H9 (cell line): ENCODE measurements around the gene KLF1. TPM values are rescaled to one million over a fixed set of nuclear protein-coding genes. Genes with fewer than 3 reads are reported as not detected.

Source experiments
- DNase-seq: peaks from one replicate; pipeline ENCODE4 v3.0.0-alpha.2; 2017
- H2AFZ ChIP-seq: one replicate; pipeline ENCODE4 v1.6.1; 2013; ENCODE audit warnings: mild to moderate bottlenecking, low read length, control low read depth, moderate library complexity
- H2AK5ac ChIP-seq: 2 replicates; pipeline ENCODE4 v1.6.1; 2013; ENCODE audit warnings: low read length, control low read depth, mixed read lengths; ENCODE audit not compliant: insufficient read length
- H2BK120ac ChIP-seq: one replicate; pipeline ENCODE4 v1.6.1; 2013; ENCODE audit warnings: low read depth, mild to moderate bottlenecking, low read length, control low read depth, inconsistent platforms; ENCODE audit not compliant: poor library complexity, severe bottlenecking
- H2BK12ac ChIP-seq: 2 replicates; pipeline ENCODE4 v1.6.1; 2013; ENCODE audit warnings: low read length, control low read depth, mixed read lengths, low read depth; ENCODE audit not compliant: insufficient read length
- H2BK15ac ChIP-seq: 2 replicates; pipeline ENCODE4 v1.6.1; 2013; ENCODE audit warnings: low read depth, low read length, control low read depth
- H2BK20ac ChIP-seq: one replicate; pipeline ENCODE4 v1.6.1; 2013; ENCODE audit warnings: low read depth, mild to moderate bottlenecking, low read length, control low read depth, inconsistent platforms; ENCODE audit not compliant: poor library complexity, severe bottlenecking
- H2BK5ac ChIP-seq: 2 replicates; pipeline ENCODE4 v1.6.1; 2013; ENCODE audit warnings: low read length, control low read depth, mixed read lengths; ENCODE audit not compliant: insufficient read length
- H3K14ac ChIP-seq: 2 replicates; pipeline ENCODE4 v1.6.1; 2013; ENCODE audit warnings: low read length, control low read depth; ENCODE audit not compliant: insufficient read depth
- H3K18ac ChIP-seq: 2 replicates; pipeline ENCODE4 v1.6.1; 2013; ENCODE audit warnings: low read depth, mild to moderate bottlenecking, mixed read lengths, low read length, control low read depth; ENCODE audit not compliant: insufficient read length
- H3K23ac ChIP-seq: 2 replicates; pipeline ENCODE4 v1.6.1; 2013; ENCODE audit warnings: low read length, control low read depth, mixed read lengths, low read depth; ENCODE audit not compliant: insufficient read length
- H3K23me2 ChIP-seq: 2 replicates; pipeline ENCODE4 v1.6.1; 2013; ENCODE audit warnings: low read depth, mild to moderate bottlenecking, mixed read lengths, low read length, control low read depth; ENCODE audit not compliant: insufficient read length, poor library complexity, severe bottlenecking
- H3K27ac ChIP-seq: 2 replicates; pipeline ENCODE4 v1.5.1; 2013; ENCODE audit warnings: low read length, control low read depth, mixed read lengths, low read depth; ENCODE audit not compliant: insufficient read length
- H3K27me3 ChIP-seq: 2 replicates; pipeline ENCODE4 v1.6.1; 2013; ENCODE audit warnings: low read length, control low read depth, inconsistent platforms; ENCODE audit not compliant: insufficient read depth
- H3K4ac ChIP-seq: 2 replicates; pipeline ENCODE4 v1.6.1; 2013; ENCODE audit warnings: low read depth, mild to moderate bottlenecking, control low read depth, inconsistent platforms, low read length, moderate library complexity
- H3K4me1 ChIP-seq: 2 replicates; pipeline ENCODE4 v1.6.1; 2013; ENCODE audit warnings: low read length, control low read depth, inconsistent platforms; ENCODE audit not compliant: insufficient read depth
- H3K4me2 ChIP-seq: 2 replicates; pipeline ENCODE4 v1.6.1; 2013; ENCODE audit warnings: low read length, control low read depth, mixed read lengths; ENCODE audit not compliant: insufficient read length, insufficient read depth
- H3K56ac ChIP-seq: 2 replicates; pipeline ENCODE4 v1.6.1; 2013; ENCODE audit warnings: low read depth, mild to moderate bottlenecking, mixed read lengths, low read length, control low read depth; ENCODE audit not compliant: insufficient read length
- H3K79me1 ChIP-seq: 2 replicates; pipeline ENCODE4 v1.6.1; 2013; ENCODE audit warnings: low read depth, mild to moderate bottlenecking, moderate library complexity, low read length, control low read depth, inconsistent platforms; ENCODE audit not compliant: insufficient read depth, poor library complexity, severe bottlenecking
- H3K79me2 ChIP-seq: 2 replicates; pipeline ENCODE4 v1.6.1; 2013; ENCODE audit warnings: low read length, control low read depth, inconsistent platforms; ENCODE audit not compliant: insufficient read depth
- H3K9ac ChIP-seq: 2 replicates; pipeline ENCODE4 v1.6.1; 2013; ENCODE audit warnings: low read length, control low read depth, mixed read lengths; ENCODE audit not compliant: insufficient read length; ENCODE audit errors: extremely low read depth
- H3K9me3 ChIP-seq: one replicate; pipeline ENCODE4 v1.6.1; 2013; ENCODE audit warnings: low read depth, low read length, inconsistent platforms; ENCODE audit not compliant: control insufficient read depth
- H3T11ph ChIP-seq: one replicate; pipeline ENCODE4 v1.6.1; 2013; ENCODE audit warnings: mild to moderate bottlenecking, low read length, control low read depth, inconsistent platforms
- H4K20me1 ChIP-seq: one replicate; pipeline ENCODE4 v1.6.1; 2013; ENCODE audit not compliant: control insufficient read depth, insufficient read length, insufficient read depth
- H4K5ac ChIP-seq: 2 replicates; pipeline ENCODE4 v1.6.1; 2013; ENCODE audit warnings: low read depth, mild to moderate bottlenecking, mixed read lengths, low read length, control low read depth; ENCODE audit not compliant: insufficient read length
- H4K8ac ChIP-seq: replicated peaks from 2 replicates; pipeline ENCODE4 v1.6.1; 2013; ENCODE audit warnings: low read length, control low read depth, mixed read lengths, low read depth; ENCODE audit not compliant: insufficient read length
- H4K91ac ChIP-seq: 2 replicates; pipeline ENCODE4 v1.6.1; 2013; ENCODE audit warnings: low read depth, mild to moderate bottlenecking, moderate library complexity, mixed read lengths, low read length, control low read depth; ENCODE audit not compliant: insufficient read length
- H3K27ac Mint-ChIP-seq, 3 experiments: 2 replicates in 2 of 3; 3 replicates in 1 of 3; pipeline ENCODE4 v1.8.0; 2020 to 2021; ENCODE audit warnings: mixed read lengths in 3 of 3, mild to moderate bottlenecking in 1 of 3, moderate library complexity in 1 of 3
- H3K27me3 Mint-ChIP-seq: 2 replicates; pipeline ENCODE4 v1.8.0; 2021; ENCODE audit warnings: low read depth, mild to moderate bottlenecking, moderate library complexity, mixed read lengths
- H3K36me3 Mint-ChIP-seq, 3 experiments: 2 replicates in 2 of 3; 3 replicates in 1 of 3; pipeline ENCODE4 v1.8.0; 2020 to 2021; ENCODE audit warnings: low read depth in 3 of 3, mixed read lengths in 3 of 3; ENCODE audit not compliant: insufficient read depth in 1 of 3
- H3K4me1 Mint-ChIP-seq, 2 experiments: 2 replicates each; pipeline ENCODE4 v1.8.0; 2020; ENCODE audit warnings: mixed read lengths in 2 of 2
- H3K4me3 Mint-ChIP-seq, 2 experiments: 2 replicates in 1 of 2; 3 replicates in 1 of 2; pipeline ENCODE4 v1.8.0; 2020 to 2021; ENCODE audit warnings: mild to moderate bottlenecking in 2 of 2, mixed read lengths in 2 of 2, moderate library complexity in 1 of 2
- H3K9me3 Mint-ChIP-seq, 2 experiments: 2 replicates in 1 of 2; 3 replicates in 1 of 2; pipeline ENCODE4 v1.8.0; 2020; ENCODE audit warnings: mild to moderate bottlenecking in 2 of 2, mixed read lengths in 2 of 2, moderate library complexity in 1 of 2
- CTCF ChIP-seq: fragments of 200-600 bp; sonication (generic); conservative IDR thresholded peaks from 3 replicates; pipeline ENCODE4 v1.8.0; 2021; ENCODE audit warnings: antibody characterized with exemption, mild to moderate bottlenecking
- WGBS: extraction: QIAGEN DNeasy Blood & Tissue Kit; methylation state at CpG from one replicate; pipeline ENCODE4 v1.1.7; 2013; ENCODE audit warnings: missing lambda C conversion rate, low lambda C conversion rate, mixed read lengths; ENCODE audit not compliant: insufficient read length; ENCODE audit errors: extremely low coverage; 5-methylcytosine and 5-hydroxymethylcytosine counted together
- total RNA-seq: library from RNA; stranded (reverse); gene quantifications from 2 replicates; pipeline ENCODE4 v1.2.1, GENCODE V29; 2021

The KLF1 gene
- total RNA-seq, 1 experiment from 2014 or later, result 0.37 TPM

DNA sequence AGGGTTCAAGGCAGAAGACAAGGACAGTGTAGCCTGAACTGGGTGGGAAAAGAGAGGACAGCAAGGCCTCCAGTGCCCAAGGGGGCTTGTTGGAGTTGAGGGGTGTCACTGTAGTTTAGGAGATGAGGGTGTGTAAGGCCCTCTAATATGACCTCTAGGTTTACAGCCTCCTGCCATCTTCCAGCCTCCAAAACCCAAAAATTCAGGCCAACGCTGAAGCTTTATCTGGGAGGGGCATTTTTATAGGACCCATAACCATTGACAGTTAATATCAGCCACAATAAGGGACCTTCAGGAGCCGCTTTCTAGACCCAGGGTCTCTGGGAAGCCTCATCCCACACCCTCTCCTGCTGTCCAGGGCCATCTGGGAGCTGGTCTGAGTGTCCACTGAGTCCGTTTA, 2.8 kb downstream of the KLF1 start:
- Histone ChIP-seq H4K8ac (no peak overlapping the region), H4K91ac (no peak overlapping the region), H3K23me2 (peaks cover 6% of the 10 kb centered on the region), H3K9me3 (no peaks in the 10 kb centered on the region), H3T11ph (no peak overlapping the region), H4K5ac (no peak overlapping the region), H3K27me3 (0 out of 2 replicates have a peak, but pooled peaks cover 1% of the 10 kb centered on the region), H3K9ac (no peak overlapping the region), H3K23ac (no peak overlapping the region), H3K18ac (no peak overlapping the region), H3K56ac (no peak overlapping the region), H4K20me1 (no peaks in the 10 kb centered on the region), H2BK12ac (no peak overlapping the region), H2BK15ac (no peak overlapping the region), H3K27ac (no peak overlapping the region), H2BK20ac (no peak overlapping the region), H3K79me2 (no peaks in the 10 kb centered on the region), H2BK120ac (no peak overlapping the region), H3K79me1 (no peaks in the 10 kb centered on the region), H3K4ac (no peak overlapping the region), H3K4me2 (peak overlapping the region; percentile 79), H3K4me1 (no peaks in the 10 kb centered on the region), H2AK5ac (no peak overlapping the region), H2AFZ (no peak overlapping the region), H3K14ac (no peak overlapping the region), H2BK5ac (no peak overlapping the region)
- DNase-seq, result no peak
- no peak for TF ChIP-seq CTCF
- Mint-ChIP-seq H3K4me3 (no peak overlapping the region; a peak in 1 of 5 replicates), H3K4me1 (peaks cover 13 to 17% of the 10 kb centered on the region in 2 experiments), H3K27ac (no peak overlapping the region), H3K36me3 (peaks cover 0 to 6% (median 4%) of the 10 kb centered on the region in 3 experiments; a peak in 3 of 7 replicates), H3K27me3 (peaks cover 54% of the 10 kb centered on the region), H3K9me3 (peaks cover 16% of the 10 kb centered on the region in 2 experiments)
- no CpG with 5 or more reads among the region's 3 CpGs for WGBS
